Lower lobe of right lung (tissue), 2 donors: ENCODE data around the gene CSGALNACT2. TPM values are rescaled to one million over a fixed set of nuclear protein-coding genes. Genes with fewer than 3 reads are reported as not detected.

Experiments
- ATAC-seq, 2 donors: fragments of 200-7000 bp; cut with Tn5 transposase; one replicate each; pipeline ENCODE4 v1.9.1; 2020 to 2022; ENCODE audit warnings: mild to moderate bottlenecking in 2 of 2, moderate library complexity in 2 of 2
- DNase-seq: peaks from one replicate; pipeline ENCODE4 v3.0.0-alpha.2; 2020
- H3K27ac ChIP-seq: fragments of 200-600 bp; one replicate; pipeline ENCODE4 v1.8.0; 2022
- H3K27me3 ChIP-seq: fragments of 200-600 bp; one replicate; pipeline ENCODE4 v1.8.0; 2022; ENCODE audit warnings: low read depth
- H3K36me3 ChIP-seq: fragments of 200-600 bp; one replicate; pipeline ENCODE4 v1.8.0; 2022; ENCODE audit warnings: mild to moderate bottlenecking
- H3K4me1 ChIP-seq: fragments of 200-600 bp; one replicate; pipeline ENCODE4 v1.8.0; 2022
- H3K4me3 ChIP-seq: fragments of 200-600 bp; one replicate; pipeline ENCODE4 v1.8.0; 2022; ENCODE audit warnings: mild to moderate bottlenecking
- H3K9me3 ChIP-seq: fragments of 200-600 bp; one replicate; pipeline ENCODE4 v1.8.0; 2022
- CTCF ChIP-seq: fragments of 200-600 bp; IDR thresholded peaks from one replicate; pipeline ENCODE4 v1.8.0; 2022; ENCODE audit warnings: antibody characterized with exemption, mild to moderate bottlenecking
- intact Hi-C: fragments of 100-400 bp; cut with DNase I; formaldehyde crosslinking; loops from one replicate; pipeline ENCODE4 v1.11.0; 2022
- total RNA-seq: library from RNA; stranded (reverse); fragmentation: NEBNext Ultra II Directional; extraction: Animal tissue kit (Norgen Biotek cat#: 25700); gene quantifications from one replicate; pipeline ENCODE4 v1.2.1, GENCODE V29; 2021
- donor health status: DM: no; HTN: yes; CAD: no; lungs with severe emphysema.

CSGALNACT2 gene
- total RNA-seq, 1 donor from 2014 or later: 36.4 TPM

DNA sequence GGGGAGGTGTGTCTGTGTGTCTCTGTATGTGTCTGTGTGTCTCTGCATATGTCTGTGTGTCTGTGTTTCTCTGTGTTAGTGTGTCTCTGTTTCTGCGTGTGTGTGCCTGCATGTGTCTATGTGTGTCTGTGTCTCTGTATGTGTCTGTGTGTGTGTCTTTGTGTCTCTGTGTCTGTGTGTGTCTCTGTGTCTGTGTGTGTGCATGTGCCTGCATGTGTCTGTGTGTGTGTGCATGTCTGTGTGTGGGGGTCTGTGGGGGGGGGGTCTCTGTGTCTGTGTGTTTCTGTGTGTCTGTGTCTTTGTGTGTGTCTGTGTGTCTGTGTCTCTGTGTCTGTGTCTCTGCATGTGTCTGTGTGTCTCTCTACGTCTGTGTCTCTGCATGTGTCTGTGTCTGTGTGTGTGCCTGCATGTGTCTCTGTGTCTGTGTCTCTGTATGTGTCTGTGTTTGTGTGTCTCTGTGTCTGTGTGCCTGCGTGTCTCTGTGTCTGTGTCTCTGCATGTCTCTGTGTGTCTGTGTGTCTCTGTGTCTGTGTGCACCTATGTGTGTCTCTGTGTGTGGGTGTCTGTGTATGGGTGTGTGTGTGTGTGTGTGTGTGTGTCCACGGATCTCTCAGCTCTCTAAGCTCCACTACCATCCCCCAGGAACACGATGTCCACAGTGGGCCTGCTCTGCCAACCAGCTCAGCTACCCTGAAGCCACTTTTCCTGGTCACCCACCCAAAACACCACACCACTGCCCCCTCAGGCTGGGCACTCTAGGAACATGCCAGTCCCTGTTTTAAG lies 87.0 kb downstream of the CSGALNACT2 start:
- Histone ChIP-seq H3K9me3 (no peaks in the 10 kb centered on the region), H3K36me3 (no peaks in the 10 kb centered on the region), H3K4me3 (no peak overlapping the region), H3K27ac (no peak overlapping the region), H3K27me3 (peaks cover 22% of the 10 kb centered on the region), H3K4me1 (peaks cover 5% of the 10 kb centered on the region)
- DNase-seq: no peak
- TF ChIP-seq CTCF: no peak
- intact Hi-C loops: no loop called here
- ATAC-seq: no peak

DNA sequence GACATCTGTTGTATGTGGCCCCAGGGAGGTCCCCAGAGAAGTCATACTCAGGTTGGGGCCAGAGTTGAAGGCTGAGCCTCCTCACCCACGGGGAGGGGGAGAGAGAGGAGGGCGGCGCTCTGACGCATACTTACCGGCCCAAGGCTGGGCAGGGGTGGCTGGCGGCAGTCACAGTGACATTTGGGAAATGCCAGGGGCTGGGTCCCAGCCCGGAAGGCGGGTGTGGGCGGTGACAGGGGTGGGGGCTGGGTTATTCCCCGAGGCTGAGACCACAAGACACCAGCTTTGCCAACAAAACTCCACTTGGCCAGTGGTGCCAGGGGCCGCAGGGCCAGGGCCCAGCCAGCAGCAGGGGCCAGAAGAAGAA lies 87.5 kb downstream of the CSGALNACT2 start:
- intact Hi-C loops: no loop called here
- no peaks in the 10 kb centered on the region for H3K9me3 ChIP-seq
- DNase-seq: peak; percentile 13
- H3K36me3 ChIP-seq: no peaks in the 10 kb centered on the region
- TF ChIP-seq CTCF: no peak
- no peak overlapping the region for H3K4me3 ChIP-seq
- peaks cover 5% of the 10 kb centered on the region for H3K4me1 ChIP-seq
- H3K27ac ChIP-seq: no peak overlapping the region
- H3K27me3 ChIP-seq: peaks cover 27% of the 10 kb centered on the region
- ATAC-seq: no peak

GRCh38 chr10:43226441-43226840 lies 88.2 kb downstream of the CSGALNACT2 start:
- no peak overlapping the region for H3K27ac ChIP-seq
- intact Hi-C loops: no loop called here
- no peaks in the 10 kb centered on the region for H3K9me3 ChIP-seq
- H3K36me3 ChIP-seq: no peaks in the 10 kb centered on the region
- H3K27me3 ChIP-seq: peaks cover 33% of the 10 kb centered on the region
- H3K4me1 ChIP-seq: peaks cover 5% of the 10 kb centered on the region
- H3K4me3 ChIP-seq: no peak overlapping the region
- TF ChIP-seq CTCF: no peak
- ATAC-seq (no peak), DNase-seq (peak; percentile 24)

GRCh38 chr10:43226851-43227845 lies 88.9 kb downstream of the CSGALNACT2 start:
- no peak for ATAC-seq
- Histone ChIP-seq H3K4me1 (peaks cover 5% of the 10 kb centered on the region), H3K27me3 (peaks cover 38% of the 10 kb centered on the region), H3K36me3 (no peaks in the 10 kb centered on the region), H3K4me3 (no peak overlapping the region), H3K9me3 (no peaks in the 10 kb centered on the region), H3K27ac (no peak overlapping the region)
- no peak for TF ChIP-seq CTCF
- intact Hi-C loops: no loop called here
- peak; percentile 17 for DNase-seq

GRCh38 chr10:43227911-43228782 lies 89.9 kb downstream of the CSGALNACT2 start:
- Histone ChIP-seq H3K9me3 (no peaks in the 10 kb centered on the region), H3K27ac (no peak overlapping the region), H3K27me3 (peaks cover 38% of the 10 kb centered on the region), H3K4me1 (peaks cover 5% of the 10 kb centered on the region), H3K4me3 (no peak overlapping the region), H3K36me3 (no peaks in the 10 kb centered on the region)
- ATAC-seq (no peak), DNase-seq (peak; percentile 30)
- intact Hi-C loops: no loop called here
- TF ChIP-seq CTCF: no peak
